Endothelial cell of umbilical vein (primary cell): ENCODE results near the gene IPPK. TPM values are rescaled to one million over a fixed set of nuclear protein-coding genes. Genes with fewer than 3 reads are reported as not detected.
A peak's percentile ranks its signal among the peaks of the same experiment; 100 is the strongest.

ENCODE experiments used
- Bru-seq: library from RNA; stranded (reverse); fragments of 400-500 nt; gene quantifications from one replicate; lab custom pipeline; 2021; lab: Mats Ljungman, UMichigan
- BruChase-seq, 2 experiments: library from RNA; stranded (reverse); fragments of 400-500 nt; gene quantifications; one replicate each; lab custom pipeline; 2021; lab: Mats Ljungman, UMichigan
- BruUV-seq: library from RNA; stranded (reverse); fragments of 400-500 nt; replicated peaks from 2 replicates; lab custom pipeline; 2021; lab: Mats Ljungman, UMichigan
- CTCF ChIA-PET: fragments of 300-600, 350-600 bp; sonication (Branson Sonifier 250); formaldehyde crosslinking; loops from one replicate; lab custom pipeline; 2021; ENCODE audit warnings: antibody characterized with exemption, inconsistent platforms; lab: Charles Lee
- POLR2A ChIA-PET: fragments of 300-600, 350-600 bp; sonication (Branson Sonifier 250); formaldehyde crosslinking; loops from one replicate; lab custom pipeline; 2021; ENCODE audit warnings: antibody characterized with exemption, inconsistent platforms; lab: Charles Lee
- DNase-seq: peaks from one replicate; pipeline ENCODE4 v3.0.0-alpha.2; 2011; ENCODE audit warnings: low read depth, low spot score
- FAIRE-seq: peaks from 2 replicates; lab custom pipeline; 2011; peaks lifted over from hg19 to GRCh38; lab: Jason Lieb, UNC
- H2AFZ ChIP-seq: 2 replicates; pipeline ENCODE4 v1.6.0; 2012; ENCODE audit warnings: low read depth, low read length, control low read depth, inconsistent platforms
- H3K27ac ChIP-seq: 2 replicates; pipeline ENCODE4 v1.5.1; 2011; ENCODE audit warnings: low read depth, mild to moderate bottlenecking, control low read depth, low read length, moderate library complexity; ENCODE audit not compliant: insufficient read depth
- H3K27me3 ChIP-seq, 2 experiments: 2 replicates each; pipeline versions ENCODE4 v1.6.0 to v1.6.1; 2011; ENCODE audit warnings: low read length in 2 of 2, mixed read lengths in 1 of 2; ENCODE audit not compliant: control insufficient read depth in 2 of 2, insufficient read depth in 2 of 2
- H3K36me3 ChIP-seq, 2 experiments: 2 replicates in 1 of 2; 3 replicates in 1 of 2; pipeline ENCODE4 v1.5.1; 2011; ENCODE audit warnings: low read length in 2 of 2, mild to moderate bottlenecking in 1 of 2, moderate library complexity in 1 of 2; ENCODE audit not compliant: control insufficient read depth in 2 of 2, insufficient read depth in 2 of 2; ENCODE audit errors: extremely low read depth in 1 of 2
- H3K4me1 ChIP-seq: 3 replicates; pipeline ENCODE4 v1.5.1; 2011; ENCODE audit warnings: mild to moderate bottlenecking, low read length; ENCODE audit not compliant: control insufficient read depth, insufficient read depth; ENCODE audit errors: extremely low read depth
- H3K4me2 ChIP-seq: 2 replicates; pipeline ENCODE4 v1.6.1; 2011; ENCODE audit warnings: low read length, control low read depth, mixed read lengths; ENCODE audit not compliant: insufficient read depth
- H3K4me3 ChIP-seq, 3 experiments: fragments of 200-600 bp in 1 of 3; sonication (generic), shearing (Covaris generic) in 1 of 3; replicated peaks in 1 of 3; 2 replicates each; pipeline ENCODE4 v1.5.1; 2011 to 2016; ENCODE audit warnings: control low read depth in 3 of 3, low read length in 3 of 3, mild to moderate bottlenecking in 2 of 3, inconsistent platforms in 1 of 3, low read depth in 1 of 3, moderate library complexity in 1 of 3; ENCODE audit not compliant: insufficient read depth in 1 of 3
- H3K79me2 ChIP-seq: 2 replicates; pipeline ENCODE4 v1.6.0; 2012; ENCODE audit warnings: low read length, inconsistent platforms; ENCODE audit not compliant: control insufficient read depth, insufficient read depth
- H3K9ac ChIP-seq: replicated peaks from 2 replicates; pipeline ENCODE3; 2011; ENCODE audit warnings: low read length, control low read depth; ENCODE audit not compliant: insufficient read depth; ENCODE audit errors: extremely low read depth
- H3K9me1 ChIP-seq: replicated peaks from 3 replicates; pipeline ENCODE4 v1.6.0; 2011; ENCODE audit warnings: mild to moderate bottlenecking, low read length; ENCODE audit not compliant: control insufficient read depth, insufficient read depth; ENCODE audit errors: extremely low read depth
- H3K9me3 ChIP-seq: replicated peaks from 2 replicates; pipeline ENCODE4 v1.5.1; 2012; ENCODE audit warnings: low read length, inconsistent platforms; ENCODE audit not compliant: control insufficient read depth, insufficient read depth
- H4K20me1 ChIP-seq: replicated peaks from 2 replicates; pipeline ENCODE3; 2011; ENCODE audit warnings: mild to moderate bottlenecking, low read length; ENCODE audit not compliant: control insufficient read depth, insufficient read depth; ENCODE audit errors: extremely low read depth
- EZH2 ChIP-seq: IDR thresholded peaks from 2 replicates; pipeline ENCODE4 v1.6.1; 2012; ENCODE audit warnings: borderline replicate concordance, low read depth, mild to moderate bottlenecking, moderate library complexity, low read length, inconsistent platforms; ENCODE audit not compliant: severe bottlenecking
- FOS ChIP-seq: IDR thresholded peaks from 2 replicates; pipeline ENCODE4 v1.6.1; 2011; ENCODE audit warnings: mild to moderate bottlenecking, low read length, moderate library complexity, borderline replicate concordance; ENCODE audit not compliant: insufficient read depth
- GATA2 ChIP-seq: IDR thresholded peaks from 2 replicates; pipeline ENCODE4 v1.7.0; 2011; ENCODE audit warnings: low read depth, mild to moderate bottlenecking, moderate library complexity, mixed read lengths, low read length; ENCODE audit not compliant: insufficient read length, insufficient read depth
- JUN ChIP-seq: IDR thresholded peaks from 2 replicates; pipeline ENCODE4 v1.6.1; 2011; ENCODE audit warnings: borderline replicate concordance, low read depth; ENCODE audit not compliant: insufficient read length, insufficient read depth
- MAX ChIP-seq: IDR thresholded peaks from 2 replicates; pipeline ENCODE4 v1.6.1; 2011; ENCODE audit not compliant: insufficient read depth, insufficient read length
- MYC ChIP-seq: IDR thresholded peaks from one replicate; pipeline ENCODE4 v1.6.1; 2011; ENCODE audit warnings: mild to moderate bottlenecking, low read depth, low read length
- POLR2A ChIP-seq: IDR thresholded peaks from 2 replicates; pipeline ENCODE4 v1.6.1; 2012; ENCODE audit warnings: low read depth, mild to moderate bottlenecking, control low read depth, low read length
- POLR2AphosphoS5 ChIP-seq: IDR thresholded peaks from 2 replicates; pipeline ENCODE4 v1.6.1; 2012; ENCODE audit warnings: low read depth, mild to moderate bottlenecking, control low read depth, low read length, moderate library complexity; ENCODE audit not compliant: insufficient read depth
- dilution Hi-C: fragments of 300-500 bp; cut with MboI; formaldehyde crosslinking; loops from one replicate; pipeline ENCODE4 v1.15.0; 2019; ENCODE audit warnings: low sequenced_read_pairs; ENCODE audit not compliant: extremely low pct_ligation_motif_present
- intact Hi-C: fragments of 100-400 bp; cut with micrococcal nuclease; formaldehyde crosslinking; loops from one replicate; pipeline ENCODE4 v1.10.0; 2022
- long read RNA-seq: library from polyadenylated mRNA; stranded (forward); transcript quantifications from one replicate; pipeline ENCODE4 v2.0.0, GENCODE V29; 2021
- polyA minus RNA-seq, 3 experiments: library from RNA; depleted of rRNA, polyadenylated mRNA; stranded (reverse); fragments of >200 nt; gene quantifications; 1 replicate in 1 of 3; 2 replicates in 2 of 3; pipeline ENCODE4 v1.2.3, GENCODE V29; 2011
- polyA plus RNA-seq, 4 experiments: library from polyadenylated mRNA; depleted of rRNA in 3 of 4; stranded (reverse) in 3 of 4; unstranded in 1 of 4; fragments of >200 nt; gene quantifications; 2 replicates each; pipeline versions ENCODE4 v1.2.1 to v1.2.3, GENCODE V29; 2011 to 2012; ENCODE audit warnings: missing spikeins in 1 of 4
- total RNA-seq: library from RNA; stranded (reverse); gene quantifications from 2 replicates; pipeline ENCODE4 v1.2.3, GENCODE V29; 2021
- TF ChIP-seq, protein P1 (sequence below), 2 donors: IDR thresholded peaks; 1 replicate in 1 of 2; 2 replicates in 1 of 2; pipeline ENCODE4 v1.5.1; 2011; ENCODE audit warnings: low read length in 2 of 2, mild to moderate bottlenecking in 2 of 2, moderate library complexity in 2 of 2, control low read depth in 1 of 2, inconsistent platforms in 1 of 2, low read depth in 1 of 2; ENCODE audit not compliant: insufficient read depth in 1 of 2; ENCODE audit errors: extremely low read depth in 1 of 2

IPPK gene, protein sequence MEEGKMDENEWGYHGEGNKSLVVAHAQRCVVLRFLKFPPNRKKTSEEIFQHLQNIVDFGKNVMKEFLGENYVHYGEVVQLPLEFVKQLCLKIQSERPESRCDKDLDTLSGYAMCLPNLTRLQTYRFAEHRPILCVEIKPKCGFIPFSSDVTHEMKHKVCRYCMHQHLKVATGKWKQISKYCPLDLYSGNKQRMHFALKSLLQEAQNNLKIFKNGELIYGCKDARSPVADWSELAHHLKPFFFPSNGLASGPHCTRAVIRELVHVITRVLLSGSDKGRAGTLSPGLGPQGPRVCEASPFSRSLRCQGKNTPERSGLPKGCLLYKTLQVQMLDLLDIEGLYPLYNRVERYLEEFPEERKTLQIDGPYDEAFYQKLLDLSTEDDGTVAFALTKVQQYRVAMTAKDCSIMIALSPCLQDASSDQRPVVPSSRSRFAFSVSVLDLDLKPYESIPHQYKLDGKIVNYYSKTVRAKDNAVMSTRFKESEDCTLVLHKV
- total RNA-seq (12.5 and 14.0 TPM in 2 replicates), polyA plus RNA-seq (26.6 and 28.0 TPM in 2 replicates), polyA minus RNA-seq (50.1 and 70.1 TPM in 2 replicates), Bru-seq, nascent RNA (percentile 76 among the genes with signal in this experiment), BruChase-seq, experiment 1, labeled RNA remaining after a 6-hour chase (percentile 74 among the genes with signal in this experiment), BruChase-seq, experiment 2, labeled RNA remaining after a 2-hour chase (percentile 82 among the genes with signal in this experiment)
- polyA plus RNA-seq (2011; cell fraction: cytosol; rRNA removed), result 21.6 and 26.3 TPM in 2 replicates
- 58.5 and 61.1 TPM in 2 replicates for polyA plus RNA-seq (2011; cell fraction: nucleus; rRNA removed)
- 17.4 and 20.9 TPM in 2 replicates for polyA plus RNA-seq (2012)
- 10.3 TPM for polyA minus RNA-seq (2011; cell fraction: cytosol; rRNA and poly(A)+ RNA removed)
- polyA minus RNA-seq (2011; cell fraction: nucleus; rRNA and poly(A)+ RNA removed), result 15.4 and 26.9 TPM in 2 replicates
- long read RNA-seq, full-length matches to known transcripts, result 31 of 41 reads
- long read RNA-seq, partial matches to known transcripts, result 3 of 41 reads
- long read RNA-seq, other reads (novel, unspliced or antisense), result 7 of 41 reads

DNA sequence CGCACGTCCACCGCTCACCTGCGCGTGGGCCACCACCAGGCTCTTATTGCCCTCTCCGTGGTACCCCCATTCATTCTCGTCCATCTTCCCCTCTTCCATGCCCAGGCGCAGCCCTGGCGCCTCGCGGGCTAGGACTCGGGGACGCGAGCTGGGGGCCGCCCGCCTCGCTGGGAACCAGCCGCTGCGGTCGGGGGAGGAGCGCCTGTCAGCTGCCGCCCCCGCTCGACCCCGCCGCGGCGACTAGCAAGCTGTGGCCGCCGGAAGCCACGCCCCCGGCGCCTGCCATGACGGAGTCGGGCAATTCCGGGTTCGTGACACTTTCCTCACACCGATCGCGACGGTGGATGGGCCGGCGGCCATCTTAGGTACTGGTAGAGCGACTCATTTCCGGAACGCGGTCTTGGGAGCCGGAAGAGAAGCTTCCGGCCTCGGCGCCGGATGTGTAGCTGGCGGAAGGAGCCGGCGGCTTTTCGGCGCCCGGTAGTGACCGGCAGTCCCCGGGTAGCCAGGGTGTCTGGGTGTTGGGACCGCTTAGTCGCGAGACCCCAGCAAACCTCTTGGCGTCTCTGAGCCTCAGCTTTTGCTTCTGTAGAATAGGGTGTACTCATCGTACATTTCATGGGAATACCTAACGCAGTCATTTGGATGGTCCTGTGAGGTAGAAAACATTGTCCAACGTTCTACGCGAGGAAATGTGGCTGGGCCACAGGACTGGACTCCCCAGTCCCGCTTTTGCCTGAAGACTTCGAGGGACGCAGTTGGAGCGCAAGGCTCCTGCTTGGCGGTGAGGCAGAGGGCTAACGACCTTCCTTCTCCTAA, at the start of gene IPPK:
Gene IPPK, minus strand, starts transcription at position 242 of the 819 bp plus-strand sequence. Its CDS starts 143 bp downstream, at position 99.
- Histone ChIP-seq H3K4me1 (peaks cover 16% of the 10 kb centered on the region), H2AFZ (peak within 1 kb of the TSS; percentile 29), H3K9me3 (no peaks in the 10 kb centered on the region), H3K79me2 (peaks cover 46% of the 10 kb centered on the region), H3K4me2 (peak within 1 kb of the TSS; percentile 69), H3K27me3 (no peaks in the 10 kb centered on the region), H3K4me3 (peak within 1 kb of the TSS; percentile 50 to 83 (median 77)), H4K20me1 (peaks cover 4% of the 10 kb centered on the region), H3K9ac (peak within 1 kb of the TSS; percentile 97), H3K27ac (peak within 1 kb of the TSS; percentile 97), H3K9me1 (no peaks in the 10 kb centered on the region), H3K36me3 (peaks cover 0 to 4% of the 10 kb centered on the region in 2 experiments)
- peak; percentile 95 for FAIRE-seq
- TF ChIP-seq MAX, result no peak
- TF ChIP-seq EZH2, result no peak
- TF ChIP-seq JUN, result peak; percentile 52
- no peak for TF ChIP-seq GATA2
- TF ChIP-seq, protein P1, sequence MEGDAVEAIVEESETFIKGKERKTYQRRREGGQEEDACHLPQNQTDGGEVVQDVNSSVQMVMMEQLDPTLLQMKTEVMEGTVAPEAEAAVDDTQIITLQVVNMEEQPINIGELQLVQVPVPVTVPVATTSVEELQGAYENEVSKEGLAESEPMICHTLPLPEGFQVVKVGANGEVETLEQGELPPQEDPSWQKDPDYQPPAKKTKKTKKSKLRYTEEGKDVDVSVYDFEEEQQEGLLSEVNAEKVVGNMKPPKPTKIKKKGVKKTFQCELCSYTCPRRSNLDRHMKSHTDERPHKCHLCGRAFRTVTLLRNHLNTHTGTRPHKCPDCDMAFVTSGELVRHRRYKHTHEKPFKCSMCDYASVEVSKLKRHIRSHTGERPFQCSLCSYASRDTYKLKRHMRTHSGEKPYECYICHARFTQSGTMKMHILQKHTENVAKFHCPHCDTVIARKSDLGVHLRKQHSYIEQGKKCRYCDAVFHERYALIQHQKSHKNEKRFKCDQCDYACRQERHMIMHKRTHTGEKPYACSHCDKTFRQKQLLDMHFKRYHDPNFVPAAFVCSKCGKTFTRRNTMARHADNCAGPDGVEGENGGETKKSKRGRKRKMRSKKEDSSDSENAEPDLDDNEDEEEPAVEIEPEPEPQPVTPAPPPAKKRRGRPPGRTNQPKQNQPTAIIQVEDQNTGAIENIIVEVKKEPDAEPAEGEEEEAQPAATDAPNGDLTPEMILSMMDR (IDR thresholded peaks at IDR 0.05; ENCODE audit: extremely low read depth in 1 of 2, insufficient read depth in 1 of 2, low read depth in 1 of 2, low read length in 2 of 2), result no peak
- TF ChIP-seq POLR2AphosphoS5, result peak; percentile 98
- peak; percentile 88 for TF ChIP-seq POLR2A
- no peak for TF ChIP-seq MYC
- peak; percentile 73 for TF ChIP-seq FOS
- BruUV-seq, result TSS peak; percentile 91
- DNase-seq, result peak; percentile 98
- dilution Hi-C loops (no loop called here), intact Hi-C loops (loop anchor here (1.0 to 10.0 kb wide), 6 partner anchors 17 to 425 kb away; partner anchors contain the start of genes CARD19, CENPP, NOL8 and ZNF484)
- POLR2A ChIA-PET, result interaction anchor here (0.9 to 2.1 kb wide), 4 partner anchors 94 to 523 kb away, joined by 3 to 6 read pairs (median 3); partner anchors contain the start of genes BICD2, CARD19 and CENPP
- CTCF ChIA-PET, result interaction anchor here (0.8 to 2.0 kb wide), 6 partner anchors 15 to 121 kb away, joined by 3 to 12 read pairs (median 4); no protein-coding TSS in a partner anchor
